GM12878 (cell line): Measurements from ENCODE around the gene MAML2. TPM values are rescaled to one million over a fixed set of nuclear protein-coding genes. Genes with fewer than 3 reads are reported as not detected.

Experiments
- ATAC-seq: fragments of 200-7000 bp; cut with Tn5 transposase; 3 replicates; pipeline ENCODE4 v1.9.1; 2020; ENCODE audit warnings: mild to moderate bottlenecking, moderate library complexity
- BruUV-seq: library from RNA; stranded (reverse); fragments of 400-500 nt; replicated peaks from 2 replicates; lab custom pipeline; 2021; lab: Mats Ljungman, UMichigan
- CTCF ChIA-PET: fragments of 300-600 bp; sonication (Branson Sonifier 250); formaldehyde crosslinking; extraction: SDS; loops from one replicate; lab custom pipeline; 2021; ENCODE audit warnings: inconsistent platforms; lab: Yijun Ruan, JAX
- POLR2A ChIA-PET: fragments of 350-600 bp; formaldehyde crosslinking; extraction: SDS; loops from one replicate; lab custom pipeline; 2021; ENCODE audit warnings: inconsistent platforms; lab: Charles Lee
- RAD21 ChIA-PET: fragments of 300-600 bp; sonication (Branson Sonifier 250); formaldehyde crosslinking; loops from one replicate; lab custom pipeline; 2023; ENCODE audit warnings: antibody characterized with exemption; ENCODE audit not compliant: unreplicated experiment; lab: Charles Lee
- SMC1A ChIA-PET: fragments of 300-600 bp; sonication (Branson Sonifier 250); formaldehyde crosslinking; loops from one replicate; lab custom pipeline; 2023; ENCODE audit not compliant: unreplicated experiment, uncharacterized antibody; lab: Charles Lee
- DNase-seq: peaks from one replicate; pipeline ENCODE4 v3.0.0-alpha.2; 2011; ENCODE audit warnings: low read depth, low spot score
- FAIRE-seq: peaks from 3 replicates; lab custom pipeline; 2011; peaks lifted over from hg19 to GRCh38; lab: Jason Lieb, UNC
- H2AFZ ChIP-seq: 2 replicates; pipeline ENCODE4 v1.6.0; 2011; ENCODE audit warnings: low read depth, low read length, control low read depth; ENCODE audit not compliant: control insufficient read depth
- H3K27ac ChIP-seq: 2 replicates; pipeline ENCODE4 v1.5.1; 2011; ENCODE audit warnings: control low read depth; ENCODE audit not compliant: control insufficient read depth, insufficient read depth
- H3K27me3 ChIP-seq, 2 experiments: replicated peaks in 1 of 2; 2 replicates each; pipeline versions ENCODE4 v1.6.0 to v1.6.1; 2011; ENCODE audit warnings: low read length in 1 of 2; ENCODE audit not compliant: control insufficient read depth in 2 of 2, insufficient read depth in 2 of 2
- H3K36me3 ChIP-seq, 2 experiments: 2 replicates each; pipeline ENCODE4 v1.5.1; 2011; ENCODE audit warnings: low read length in 1 of 2; ENCODE audit not compliant: control insufficient read depth in 2 of 2, insufficient read depth in 2 of 2
- H3K4me1 ChIP-seq: 2 replicates; pipeline ENCODE4 v1.6.1; 2011; ENCODE audit warnings: mild to moderate bottlenecking, low read length, moderate library complexity, mixed read lengths; ENCODE audit not compliant: control insufficient read depth, insufficient read depth
- H3K4me2 ChIP-seq: 2 replicates; pipeline ENCODE4 v1.6.0; 2011; ENCODE audit warnings: control low read depth; ENCODE audit not compliant: control insufficient read depth, insufficient read depth
- H3K4me3 ChIP-seq: fragments of 200-600 bp; sonication (generic); 2 replicates; pipeline ENCODE4 v1.5.1; 2016
- H3K79me2 ChIP-seq: 2 replicates; pipeline ENCODE4 v1.6.0; 2011; ENCODE audit warnings: low read length; ENCODE audit not compliant: control insufficient read depth, insufficient read depth
- H3K9ac ChIP-seq: 2 replicates; pipeline ENCODE4 v1.8.0; 2011; ENCODE audit warnings: low read length, control low read depth, mixed read lengths; ENCODE audit not compliant: control insufficient read depth, insufficient read depth
- H3K9me3 ChIP-seq: replicated peaks from 3 replicates; pipeline ENCODE4 v1.5.1; 2011; ENCODE audit warnings: mild to moderate bottlenecking, low read length; ENCODE audit not compliant: control insufficient read depth, insufficient read depth
- H4K20me1 ChIP-seq: 2 replicates; pipeline ENCODE4 v1.6.0; 2011; ENCODE audit not compliant: control insufficient read depth, insufficient read depth
- DPF2 ChIP-seq: fragments of 450-650 bp; IDR thresholded peaks from 2 replicates; pipeline ENCODE4 v1.6.1; 2017; ENCODE audit warnings: mild to moderate bottlenecking
- KLF5 ChIP-seq: fragments of 450-650 bp; IDR thresholded peaks from 2 replicates; pipeline ENCODE4 v1.6.1; 2014; ENCODE audit warnings: mild to moderate bottlenecking; ENCODE audit not compliant: partially characterized antibody
- SIN3A ChIP-seq: IDR thresholded peaks from 2 replicates; pipeline ENCODE4 v1.6.1; 2012; ENCODE audit warnings: low read depth, low read length, improper control_type of control experiment
- SMAD5 ChIP-seq: IDR thresholded peaks from 2 replicates; pipeline ENCODE4 v1.6.1; 2016; ENCODE audit warnings: antibody characterized with exemption, low read depth
- TCF7 ChIP-seq: IDR thresholded peaks from 2 replicates; pipeline ENCODE4 v1.6.1; 2014; ENCODE audit warnings: antibody characterized with exemption, borderline replicate concordance
- ZNF622 ChIP-seq: fragments of 450-650 bp; IDR thresholded peaks from 2 replicates; pipeline ENCODE4 v1.6.1; 2017; ENCODE audit warnings: mild to moderate bottlenecking, inconsistent platforms
- ZZZ3 ChIP-seq: IDR thresholded peaks from 2 replicates; pipeline ENCODE4 v1.6.1; 2011; ENCODE audit warnings: low read depth; ENCODE audit not compliant: control insufficient read depth, insufficient read length
- WGBS: methylation state at CpG from one replicate; pipeline ENCODE4 v1.1.6; 2016; ENCODE audit warnings: low lambda C conversion rate; ENCODE audit not compliant: insufficient replicate concordance, insufficient coverage; ENCODE audit errors: missing lambda C conversion rate; 5-methylcytosine and 5-hydroxymethylcytosine counted together
- in situ Hi-C: fragments of 300-500 bp; cut with MboI; formaldehyde crosslinking; loops from 9 replicates; pipeline ENCODE4 v1.14.3; 2018; ENCODE audit warnings: mixed read lengths
- intact Hi-C: fragments of 100-400 bp; cut with micrococcal nuclease; formaldehyde crosslinking; loops from one replicate; pipeline ENCODE4 v1.14.2; 2022; ENCODE audit not compliant: unreplicated experiment
- polyA plus RNA-seq, 11 experiments: library from polyadenylated mRNA; depleted of rRNA in 4 of 11; unstranded in 6 of 11; stranded (reverse) in 5 of 11; fragments of >200 nt; fragmentation: Nextera tagmentation in 4 of 11; fragmentation: Illumina TruSeq in 1 of 11; extraction: Ambion mirVana in 4 of 11; extraction: Trizol in 1 of 11; gene quantifications; 1 replicate in 1 of 11; 2 replicates in 10 of 11; pipeline versions ENCODE4 v1.2.1 to v1.2.3, GENCODE V29; 2011 to 2016; ENCODE audit warnings: inconsistent platforms in 2 of 11, missing spikeins in 2 of 11, low read depth in 1 of 11
- total RNA-seq, 4 experiments: library from RNA; depleted of rRNA in 3 of 4; stranded (reverse); fragments of >200 nt in 3 of 4; fragmentation: Illumina TruSeq in 1 of 4; extraction: Trizol in 1 of 4; gene quantifications; 2 replicates each; pipeline versions ENCODE4 v1.2.1 to v1.2.3, GENCODE V29; 2013 to 2021
- TF ChIP-seq, protein P1 (sequence below): IDR thresholded peaks from 2 replicates; pipeline ENCODE4 v1.6.1; 2011; ENCODE audit warnings: borderline replicate concordance, low read depth, mild to moderate bottlenecking, moderate library complexity, low read length; ENCODE audit not compliant: insufficient read depth, poor library complexity, severe bottlenecking
- TF ChIP-seq, protein P2 (sequence below): fragments of 450-650 bp; formaldehyde crosslinking; IDR thresholded peaks from 2 replicates; pipeline ENCODE4 v1.4.0; 2020; ENCODE audit warnings: mild to moderate bottlenecking, moderate library complexity
- TF ChIP-seq, protein P3 (sequence below): IDR thresholded peaks from 2 replicates; pipeline ENCODE4 v1.6.1; 2011; ENCODE audit warnings: borderline replicate concordance, low read depth, mild to moderate bottlenecking, moderate library complexity, mixed read lengths, low read length; ENCODE audit not compliant: insufficient read depth; ENCODE audit errors: extremely low read length
- TF ChIP-seq, protein P4 (sequence below): IDR thresholded peaks from 2 replicates; pipeline ENCODE4 v1.6.1; 2011; ENCODE audit warnings: mild to moderate bottlenecking, low read depth, low read length, moderate library complexity; ENCODE audit not compliant: insufficient replicate concordance

The MAML2 gene
- total and polyA plus RNA-seq, 10 of the 15 experiments (the other 5 are each of a cell fraction or from before 2014, with no cell fraction given), result 2.5 to 15.1 (median 12.0) TPM

DNA sequence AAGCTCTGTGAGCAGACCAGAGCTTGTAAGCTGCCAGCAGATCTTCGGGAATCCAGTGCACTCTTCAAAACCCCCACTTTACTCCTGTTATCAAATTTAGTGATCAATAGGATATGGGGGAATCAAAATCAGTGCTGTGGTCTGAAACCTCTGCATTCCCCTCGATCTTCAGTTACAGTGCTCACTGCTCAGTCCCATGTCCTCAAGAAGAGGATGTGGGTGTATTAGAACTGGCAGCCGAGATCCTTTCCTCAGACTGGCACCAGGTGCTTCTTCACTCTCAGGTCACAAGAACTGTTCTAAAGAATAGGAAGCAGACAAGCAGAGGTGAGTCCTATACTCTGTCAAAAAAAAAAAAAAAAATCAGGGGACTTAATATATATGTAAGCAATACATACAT is 15.3 kb upstream of the MAML2 start (continued):
- TF ChIP-seq, protein P1, sequence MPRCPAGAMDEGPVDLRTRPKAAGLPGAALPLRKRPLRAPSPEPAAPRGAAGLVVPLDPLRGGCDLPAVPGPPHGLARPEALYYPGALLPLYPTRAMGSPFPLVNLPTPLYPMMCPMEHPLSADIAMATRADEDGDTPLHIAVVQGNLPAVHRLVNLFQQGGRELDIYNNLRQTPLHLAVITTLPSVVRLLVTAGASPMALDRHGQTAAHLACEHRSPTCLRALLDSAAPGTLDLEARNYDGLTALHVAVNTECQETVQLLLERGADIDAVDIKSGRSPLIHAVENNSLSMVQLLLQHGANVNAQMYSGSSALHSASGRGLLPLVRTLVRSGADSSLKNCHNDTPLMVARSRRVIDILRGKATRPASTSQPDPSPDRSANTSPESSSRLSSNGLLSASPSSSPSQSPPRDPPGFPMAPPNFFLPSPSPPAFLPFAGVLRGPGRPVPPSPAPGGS, result no peak
- TF ChIP-seq ZZZ3 (no peak), KLF5 (no peak)

DNA sequence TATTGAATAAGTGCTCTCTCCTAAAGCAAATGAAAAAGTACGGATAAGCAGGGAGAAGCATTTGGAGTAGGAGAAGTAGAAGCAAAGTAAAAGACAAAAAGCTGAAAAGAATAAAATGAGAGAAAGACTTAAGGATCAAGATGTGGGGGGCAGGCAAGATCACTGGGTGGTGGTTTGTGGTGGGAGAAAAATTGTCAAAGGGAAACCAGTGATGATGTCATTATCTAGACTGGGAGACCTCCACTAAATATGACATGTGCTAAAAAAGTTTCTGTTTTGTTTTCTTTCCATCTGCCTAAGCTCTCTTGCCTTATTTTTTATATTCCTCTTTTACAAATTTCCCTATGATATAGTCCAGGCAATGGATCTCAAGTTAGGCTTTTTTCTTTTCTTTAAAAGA is 14.8 kb upstream of the MAML2 start:
- H3K79me2 ChIP-seq, result no peaks in the 10 kb centered on the region
- ChIA-PET POLR2A (no interaction called here), CTCF (interaction anchor here (1.0 to 1.6 kb wide), 4 partner anchors 15 to 302 kb away, joined by 3 to 5 read pairs (median 3); partner anchors contain the start of gene MAML2), RAD21 (interaction anchor here (2.7 kb wide), 1 partner anchor 31 kb away, joined by 6 read pairs; the partner anchor contains the start of genes CCDC82 and JRKL), SMC1A (interaction anchor here (1.6 kb wide), 1 partner anchor 14 kb away, joined by 5 read pairs; the partner anchor contains the start of gene MAML2)
- BruUV-seq, result no TSS peak
- H3K9ac ChIP-seq, result no peak overlapping the region
- intact Hi-C loops, result no loop called here
- no peak for DNase-seq
- H3K4me1 ChIP-seq, result no peaks in the 10 kb centered on the region
- no peaks in the 10 kb centered on the region for H4K20me1 ChIP-seq
- WGBS, result 91% methylated on average over 1 of the region's 1 CpG
- H2AFZ ChIP-seq, result no peak overlapping the region
- ATAC-seq, result peak; percentile 80
- no peak overlapping the region for H3K4me2 ChIP-seq
- H3K36me3 ChIP-seq, result peaks cover 2 to 12% of the 10 kb centered on the region in 2 experiments; a peak in 3 of 4 replicates
- FAIRE-seq, result peak; percentile 13
- in situ Hi-C loops, result no loop called here
- no peak overlapping the region for H3K4me3 ChIP-seq
- H3K27ac ChIP-seq, result no peak overlapping the region; the same call in 1 of the 2 replicates
- no peaks in the 10 kb centered on the region for H3K27me3 ChIP-seq
- H3K9me3 ChIP-seq, result no peaks in the 10 kb centered on the region
- TF ChIP-seq, protein P2, sequence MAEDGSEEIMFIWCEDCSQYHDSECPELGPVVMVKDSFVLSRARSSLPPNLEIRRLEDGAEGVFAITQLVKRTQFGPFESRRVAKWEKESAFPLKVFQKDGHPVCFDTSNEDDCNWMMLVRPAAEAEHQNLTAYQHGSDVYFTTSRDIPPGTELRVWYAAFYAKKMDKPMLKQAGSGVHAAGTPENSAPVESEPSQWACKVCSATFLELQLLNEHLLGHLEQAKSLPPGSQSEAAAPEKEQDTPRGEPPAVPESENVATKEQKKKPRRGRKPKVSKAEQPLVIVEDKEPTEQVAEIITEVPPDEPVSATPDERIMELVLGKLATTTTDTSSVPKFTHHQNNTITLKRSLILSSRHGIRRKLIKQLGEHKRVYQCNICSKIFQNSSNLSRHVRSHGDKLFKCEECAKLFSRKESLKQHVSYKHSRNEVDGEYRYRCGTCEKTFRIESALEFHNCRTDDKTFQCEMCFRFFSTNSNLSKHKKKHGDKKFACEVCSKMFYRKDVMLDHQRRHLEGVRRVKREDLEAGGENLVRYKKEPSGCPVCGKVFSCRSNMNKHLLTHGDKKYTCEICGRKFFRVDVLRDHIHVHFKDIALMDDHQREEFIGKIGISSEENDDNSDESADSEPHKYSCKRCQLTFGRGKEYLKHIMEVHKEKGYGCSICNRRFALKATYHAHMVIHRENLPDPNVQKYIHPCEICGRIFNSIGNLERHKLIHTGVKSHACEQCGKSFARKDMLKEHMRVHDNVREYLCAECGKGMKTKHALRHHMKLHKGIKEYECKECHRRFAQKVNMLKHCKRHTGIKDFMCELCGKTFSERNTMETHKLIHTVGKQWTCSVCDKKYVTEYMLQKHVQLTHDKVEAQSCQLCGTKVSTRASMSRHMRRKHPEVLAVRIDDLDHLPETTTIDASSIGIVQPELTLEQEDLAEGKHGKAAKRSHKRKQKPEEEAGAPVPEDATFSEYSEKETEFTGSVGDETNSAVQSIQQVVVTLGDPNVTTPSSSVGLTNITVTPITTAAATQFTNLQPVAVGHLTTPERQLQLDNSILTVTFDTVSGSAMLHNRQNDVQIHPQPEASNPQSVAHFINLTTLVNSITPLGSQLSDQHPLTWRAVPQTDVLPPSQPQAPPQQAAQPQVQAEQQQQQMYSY (CRISPR knock-in tag), result no peak
- no peak for TF ChIP-seq SMAD5
- TF ChIP-seq TCF7, result 0 out of 2 replicates have a peak, but pooled peaks have one; percentile 21
- TF ChIP-seq DPF2, result no peak
- no peak for TF ChIP-seq SIN3A
- no peak for TF ChIP-seq ZNF622
- TF ChIP-seq, protein P3, sequence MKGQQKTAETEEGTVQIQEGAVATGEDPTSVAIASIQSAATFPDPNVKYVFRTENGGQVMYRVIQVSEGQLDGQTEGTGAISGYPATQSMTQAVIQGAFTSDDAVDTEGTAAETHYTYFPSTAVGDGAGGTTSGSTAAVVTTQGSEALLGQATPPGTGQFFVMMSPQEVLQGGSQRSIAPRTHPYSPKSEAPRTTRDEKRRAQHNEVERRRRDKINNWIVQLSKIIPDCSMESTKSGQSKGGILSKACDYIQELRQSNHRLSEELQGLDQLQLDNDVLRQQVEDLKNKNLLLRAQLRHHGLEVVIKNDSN, result no peak
- TF ChIP-seq, protein P4, sequence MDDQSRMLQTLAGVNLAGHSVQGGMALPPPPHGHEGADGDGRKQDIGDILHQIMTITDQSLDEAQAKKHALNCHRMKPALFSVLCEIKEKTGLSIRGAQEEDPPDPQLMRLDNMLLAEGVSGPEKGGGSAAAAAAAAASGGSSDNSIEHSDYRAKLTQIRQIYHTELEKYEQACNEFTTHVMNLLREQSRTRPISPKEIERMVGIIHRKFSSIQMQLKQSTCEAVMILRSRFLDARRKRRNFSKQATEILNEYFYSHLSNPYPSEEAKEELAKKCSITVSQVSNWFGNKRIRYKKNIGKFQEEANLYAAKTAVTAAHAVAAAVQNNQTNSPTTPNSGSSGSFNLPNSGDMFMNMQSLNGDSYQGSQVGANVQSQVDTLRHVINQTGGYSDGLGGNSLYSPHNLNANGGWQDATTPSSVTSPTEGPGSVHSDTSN, result no peak
